ENCODE data around the gene DSC2.

DNA sequence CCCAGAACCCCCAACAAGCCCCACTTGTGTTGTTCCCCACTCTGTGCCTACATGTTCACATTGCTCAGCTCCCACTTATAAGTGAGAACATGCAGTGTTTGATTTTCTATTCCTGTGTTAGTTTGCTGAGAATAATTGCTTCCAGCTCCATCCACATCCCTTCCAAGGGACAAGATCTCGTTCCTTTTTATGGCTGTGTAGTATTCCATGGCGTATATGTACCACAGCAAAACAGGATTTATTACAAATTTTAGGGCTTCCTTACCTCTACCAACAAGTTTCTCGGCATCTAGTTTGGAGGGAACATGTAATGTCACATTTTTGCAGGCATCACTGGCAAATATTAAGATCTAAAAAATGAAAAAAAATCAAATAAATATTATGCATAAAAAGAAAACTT, 8.9 kb downstream of the DSC2 start:
- TF ChIP-seq, protein P1, sequence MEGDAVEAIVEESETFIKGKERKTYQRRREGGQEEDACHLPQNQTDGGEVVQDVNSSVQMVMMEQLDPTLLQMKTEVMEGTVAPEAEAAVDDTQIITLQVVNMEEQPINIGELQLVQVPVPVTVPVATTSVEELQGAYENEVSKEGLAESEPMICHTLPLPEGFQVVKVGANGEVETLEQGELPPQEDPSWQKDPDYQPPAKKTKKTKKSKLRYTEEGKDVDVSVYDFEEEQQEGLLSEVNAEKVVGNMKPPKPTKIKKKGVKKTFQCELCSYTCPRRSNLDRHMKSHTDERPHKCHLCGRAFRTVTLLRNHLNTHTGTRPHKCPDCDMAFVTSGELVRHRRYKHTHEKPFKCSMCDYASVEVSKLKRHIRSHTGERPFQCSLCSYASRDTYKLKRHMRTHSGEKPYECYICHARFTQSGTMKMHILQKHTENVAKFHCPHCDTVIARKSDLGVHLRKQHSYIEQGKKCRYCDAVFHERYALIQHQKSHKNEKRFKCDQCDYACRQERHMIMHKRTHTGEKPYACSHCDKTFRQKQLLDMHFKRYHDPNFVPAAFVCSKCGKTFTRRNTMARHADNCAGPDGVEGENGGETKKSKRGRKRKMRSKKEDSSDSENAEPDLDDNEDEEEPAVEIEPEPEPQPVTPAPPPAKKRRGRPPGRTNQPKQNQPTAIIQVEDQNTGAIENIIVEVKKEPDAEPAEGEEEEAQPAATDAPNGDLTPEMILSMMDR (IDR thresholded peaks at IDR 0.05; ENCODE audit: insufficient read depth, low read length) = no peak
- TF ChIP-seq POLR2AphosphoS5 (IDR thresholded peaks at IDR 0.05; ENCODE audit: low read depth) = no peak
